GM18951 (cell line): ENCODE measurements around the gene CFL1.
A peak's percentile ranks its signal among the peaks of the same experiment; 100 is the strongest.
"Not testable (repeated sequence)": the region's sequence is repeated elsewhere in the genome, so short reads cannot be mapped to it uniquely, and the experiment has no call there.

Experiments used
- POLR2A ChIP-seq: IDR thresholded peaks from 4 replicates; pipeline ENCODE4 v1.6.1; 2011; ENCODE audit warnings: mild to moderate bottlenecking; ENCODE audit not compliant: insufficient read length, insufficient read depth; ENCODE audit errors: extremely low read depth
- in situ Hi-C: fragments of 300-500 bp; cut with MboI; formaldehyde crosslinking; loops from one replicate; pipeline ENCODE4 v1.12.0; 2022; ENCODE audit warnings: low sequenced_read_pairs, mixed read lengths, inconsistent platforms; ENCODE audit not compliant: unreplicated experiment

CFL1 gene

DNA sequence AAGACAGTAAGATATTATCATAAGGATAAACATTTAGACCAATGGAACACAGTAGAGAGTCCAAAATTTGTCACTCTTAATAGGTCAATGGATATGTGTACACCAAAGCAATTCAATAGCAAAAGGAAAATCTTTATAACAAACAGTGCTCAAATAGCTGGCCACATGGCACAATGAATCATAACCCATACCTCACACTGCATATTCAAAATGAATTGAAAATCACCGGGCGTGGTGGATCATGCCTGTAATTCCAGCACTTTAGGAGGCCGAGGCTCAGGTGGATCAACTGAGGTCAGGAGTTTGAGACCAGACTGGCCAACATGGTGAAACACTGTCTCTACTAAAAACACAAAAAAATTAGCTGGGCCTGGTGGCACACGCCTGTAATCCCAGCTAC, 15.8 kb downstream of the CFL1 start:
- in situ Hi-C loops, result no loop called here
- no peak for TF ChIP-seq POLR2A

DNA sequence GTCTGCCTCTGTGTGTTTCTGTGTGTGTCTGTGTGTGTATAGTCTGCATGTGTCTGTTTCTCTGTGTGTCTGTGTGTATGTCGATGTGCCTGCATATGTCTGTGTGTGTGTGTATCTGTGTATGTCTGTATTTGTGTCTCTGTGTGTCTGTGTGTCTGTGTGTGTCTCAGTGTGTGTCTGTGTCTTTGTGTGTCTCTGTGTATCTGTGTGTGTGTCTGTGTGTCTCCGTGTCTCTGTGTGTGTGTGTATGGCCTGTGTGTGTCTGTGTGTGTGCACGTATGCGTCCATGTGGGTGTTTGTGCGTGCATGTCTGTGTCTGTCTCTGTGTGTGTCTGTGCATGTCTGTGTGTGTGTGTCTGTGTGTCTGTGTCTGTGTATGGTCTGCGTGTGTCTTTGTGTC, 23.8 kb downstream of the CFL1 start:
- in situ Hi-C loops, result no loop called here
- TF ChIP-seq POLR2A, result no peak

DNA sequence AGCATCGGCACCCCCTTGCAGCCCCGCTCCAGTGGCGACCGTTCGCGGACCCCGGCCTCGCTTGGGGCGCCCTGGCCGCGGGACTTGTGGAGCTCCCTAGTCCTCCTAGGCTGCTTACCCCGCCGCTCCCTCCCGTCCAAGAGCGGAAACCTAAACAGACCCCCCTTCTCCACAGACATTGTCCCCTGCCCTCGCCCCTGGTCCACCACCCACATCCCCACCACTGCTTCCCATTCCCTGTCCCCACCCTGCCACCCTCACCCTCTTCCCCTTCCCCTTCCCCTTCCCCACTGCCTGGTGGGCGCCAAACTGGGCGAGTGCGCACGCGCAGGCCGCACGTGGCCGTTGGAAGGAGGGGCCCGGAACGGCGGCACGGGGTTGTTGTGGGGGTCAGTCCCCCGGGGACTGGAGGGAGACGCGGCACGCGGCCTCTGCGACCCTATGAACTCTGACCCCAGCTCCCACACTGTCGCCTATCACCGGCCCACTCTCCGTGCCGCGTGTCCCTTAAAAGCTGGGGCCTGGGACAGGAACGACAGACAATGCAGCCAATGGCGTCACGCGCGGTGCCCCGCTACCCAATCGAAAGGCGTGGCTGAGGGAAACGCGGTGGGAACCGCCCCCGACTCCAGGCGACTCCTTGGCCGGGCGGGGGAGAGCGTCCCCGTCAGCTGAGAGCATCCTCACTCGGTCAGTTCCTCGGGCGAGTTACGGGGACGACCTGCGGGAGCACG, 24.5 kb downstream of the CFL1 start, which contains the start of gene SNX32:
Gene SNX32, plus strand, starts transcription at position 667 of the 734 bp plus-strand sequence. CDS start 103 bp downstream, outside the sequence.
- peak; percentile 36 for TF ChIP-seq POLR2A

DNA sequence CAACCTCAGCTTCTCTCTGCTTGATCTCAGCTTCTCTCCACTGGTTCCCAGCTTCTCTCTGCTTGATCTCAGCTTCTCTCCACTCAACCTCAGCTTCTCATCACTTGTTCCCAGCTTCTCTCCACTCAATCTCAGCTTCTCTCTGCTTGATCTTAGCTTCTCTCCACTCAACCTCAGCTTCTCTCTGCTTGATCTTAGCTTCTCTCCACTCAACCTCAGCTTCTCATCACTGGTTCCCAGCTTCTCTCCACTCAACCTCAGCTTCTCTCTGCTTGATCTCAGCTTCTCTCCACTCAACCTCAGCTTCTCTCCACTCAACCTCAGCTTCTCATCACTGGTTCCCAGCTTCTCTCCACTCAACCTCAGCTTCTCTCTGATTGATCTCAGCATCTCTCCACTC, 25.7 kb downstream of the CFL1 start:
- in situ Hi-C loops, result not testable (repeated sequence)

More for the DNA sequence above, 24.5 kb downstream of the CFL1 start, which contains the start of gene SNX32:
- in situ Hi-C loops, result no loop called here

DNA sequence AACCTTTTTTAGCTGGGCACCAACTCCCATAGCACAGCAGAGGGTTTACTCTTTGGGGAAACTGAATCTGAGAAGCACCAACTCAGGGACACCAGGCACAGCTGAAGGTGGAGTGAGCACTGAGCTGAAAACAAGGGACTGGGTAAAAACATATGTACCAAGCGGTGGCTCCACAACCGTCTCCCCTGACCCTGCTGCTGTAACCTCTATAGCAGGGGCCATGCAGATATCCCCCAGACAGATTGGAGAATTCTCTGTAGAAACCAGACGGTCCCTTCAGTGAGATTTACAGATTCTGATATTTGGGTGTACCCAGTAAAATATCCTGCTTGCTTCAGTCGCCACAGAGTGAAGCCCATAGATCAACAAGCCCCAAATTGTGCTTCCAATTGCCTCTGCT, 28.5 kb downstream of the CFL1 start:
- in situ Hi-C loops, result loop anchor here (10.0 kb wide), 1 partner anchor 105 kb away; the partner anchor contains the start of gene RNASEH2C
- no peak for TF ChIP-seq POLR2A

DNA sequence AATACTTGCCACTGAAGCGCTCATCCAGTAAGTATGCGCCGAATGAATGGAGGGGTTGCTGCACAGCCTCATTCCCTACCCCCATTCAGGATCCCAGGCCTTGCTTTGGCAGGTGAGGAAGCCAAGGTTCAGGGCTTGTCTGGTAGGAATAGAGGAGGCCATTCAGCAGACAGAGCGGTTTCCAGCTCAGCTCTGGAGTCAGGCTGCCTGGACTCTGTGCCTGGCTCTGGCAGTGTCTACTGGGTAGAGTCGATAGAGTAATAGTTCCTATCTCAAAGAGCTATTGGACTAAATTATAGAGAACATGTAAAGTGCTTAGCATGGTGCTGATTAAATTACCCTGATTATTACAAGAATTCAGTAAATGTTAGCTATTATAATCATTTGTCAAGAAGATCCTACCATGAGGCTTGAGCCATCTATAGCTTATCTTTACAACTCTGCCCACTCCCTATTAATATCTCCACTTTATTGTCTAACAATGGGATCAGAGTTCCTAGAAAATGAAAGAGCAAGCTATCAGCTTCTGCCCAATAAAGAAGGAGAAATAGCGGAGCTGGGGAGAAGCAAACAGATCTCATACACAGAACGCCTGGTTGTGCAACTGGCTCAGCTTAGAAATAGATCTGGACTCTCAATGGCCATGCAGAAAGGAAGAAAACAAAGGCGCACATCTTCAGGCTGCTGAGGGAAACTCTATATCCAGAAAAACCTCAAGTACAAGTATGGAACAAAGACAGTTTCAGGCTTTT, 30.8 kb downstream of the CFL1 start:
- TF ChIP-seq POLR2A, result no peak
- in situ Hi-C loops, result loop anchor here (10.0 kb wide), 1 partner anchor 102 kb away; the partner anchor contains the start of gene RNASEH2C

DNA sequence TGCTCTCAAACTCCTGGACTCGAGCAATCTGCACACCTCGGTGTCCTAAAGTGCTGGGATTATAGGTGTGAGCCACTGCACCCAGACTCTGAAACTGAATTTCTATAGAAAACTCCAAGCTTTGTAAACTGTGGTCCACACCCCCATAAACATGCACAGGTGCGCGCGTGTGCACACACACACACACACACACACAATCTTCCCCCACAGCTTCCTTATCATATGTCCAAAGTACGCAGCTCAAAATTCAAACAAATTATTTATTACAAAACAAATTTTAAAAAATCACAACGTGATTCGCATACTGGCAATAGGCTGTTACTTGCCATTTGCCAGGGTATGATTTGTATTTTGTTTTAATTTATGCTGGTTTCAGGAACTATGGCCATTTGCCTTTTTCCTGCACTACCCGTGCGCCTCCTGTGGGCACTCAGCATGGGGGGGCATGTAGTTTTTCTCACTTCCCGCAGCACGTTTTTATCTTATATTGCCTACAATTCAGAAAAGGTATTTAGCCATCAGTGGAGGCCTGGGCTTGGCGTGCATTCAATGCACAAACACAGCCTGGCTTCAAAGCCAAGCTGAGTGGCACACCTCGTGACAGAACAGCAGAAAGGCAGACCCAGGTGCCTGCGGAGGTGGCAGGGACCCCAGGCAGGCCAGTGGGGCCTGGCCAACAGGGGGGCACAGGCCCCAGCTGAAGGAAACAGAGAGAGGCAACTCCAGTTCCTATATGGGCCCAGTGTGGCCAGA, 35.0 kb downstream of the CFL1 start:
- no peak for TF ChIP-seq POLR2A
- in situ Hi-C loops, result loop anchor here (10.0 kb wide), 1 partner anchor 98 kb away; the partner anchor contains the start of gene RNASEH2C

DNA sequence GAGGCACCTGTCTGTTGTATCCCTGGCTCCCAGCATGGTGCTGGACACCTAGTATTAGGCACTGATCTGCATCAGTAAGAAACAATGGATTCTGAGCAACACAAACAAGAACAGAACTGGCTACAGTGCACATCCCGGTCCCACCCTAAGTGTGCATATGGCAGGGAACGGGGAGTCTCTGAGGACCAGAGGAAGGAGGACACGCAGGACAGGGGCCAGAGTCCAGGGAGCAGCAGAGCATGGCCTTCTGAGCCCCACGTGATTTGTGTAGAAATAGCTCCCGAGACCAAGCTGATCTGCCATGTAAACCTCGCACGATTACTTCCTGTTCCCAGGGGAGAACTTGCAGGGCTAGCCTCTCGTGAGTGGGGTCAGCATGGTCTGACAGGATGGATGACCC, 36.9 kb downstream of the CFL1 start:
- no peak for TF ChIP-seq POLR2A
- in situ Hi-C loops, result loop anchor here (10.0 kb wide), 1 partner anchor 96 kb away; the partner anchor contains the start of gene RNASEH2C

DNA sequence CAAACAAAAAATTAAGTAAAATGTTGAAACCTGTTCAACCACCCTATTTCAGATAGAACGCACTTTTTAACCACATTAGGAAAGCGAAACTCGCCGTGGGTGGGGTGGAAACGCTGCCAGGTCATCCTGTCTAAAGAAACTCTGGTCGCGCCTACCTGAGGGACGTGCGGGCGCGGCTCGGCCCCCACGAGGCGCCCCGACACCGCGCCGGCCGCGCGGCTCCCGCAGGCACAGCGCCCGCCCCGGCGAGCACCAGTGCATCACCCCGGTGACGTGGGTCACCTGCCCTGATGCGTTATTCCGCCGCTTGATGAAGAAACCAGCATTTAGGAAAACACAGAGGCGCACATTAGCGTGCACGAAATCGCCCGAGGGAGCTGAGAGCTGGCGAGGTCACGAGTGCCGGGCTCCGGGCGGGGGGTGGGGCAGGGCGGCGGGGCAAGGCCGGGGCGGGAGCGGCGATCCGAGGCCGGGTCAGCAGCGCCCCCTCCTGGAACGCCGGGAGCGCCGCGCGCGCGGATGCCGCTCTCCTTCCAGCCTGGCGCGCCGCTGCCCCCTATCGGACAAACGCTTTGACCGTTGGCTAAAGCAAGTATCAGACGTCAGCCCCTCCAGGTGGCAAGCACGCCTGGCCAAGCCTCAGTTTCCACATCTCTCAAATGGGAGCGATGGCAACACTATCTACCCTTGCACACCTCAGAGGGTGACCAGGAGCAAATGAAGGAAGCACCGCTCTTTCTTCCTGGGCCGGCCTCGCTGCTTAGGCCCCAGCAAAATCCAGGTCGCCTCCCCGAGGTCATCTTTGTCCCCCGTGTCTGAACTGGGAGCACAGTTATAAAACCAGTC, 39.9 kb downstream of the CFL1 start:
- peak; percentile 10 for TF ChIP-seq POLR2A
- in situ Hi-C loops, result no loop called here

DNA sequence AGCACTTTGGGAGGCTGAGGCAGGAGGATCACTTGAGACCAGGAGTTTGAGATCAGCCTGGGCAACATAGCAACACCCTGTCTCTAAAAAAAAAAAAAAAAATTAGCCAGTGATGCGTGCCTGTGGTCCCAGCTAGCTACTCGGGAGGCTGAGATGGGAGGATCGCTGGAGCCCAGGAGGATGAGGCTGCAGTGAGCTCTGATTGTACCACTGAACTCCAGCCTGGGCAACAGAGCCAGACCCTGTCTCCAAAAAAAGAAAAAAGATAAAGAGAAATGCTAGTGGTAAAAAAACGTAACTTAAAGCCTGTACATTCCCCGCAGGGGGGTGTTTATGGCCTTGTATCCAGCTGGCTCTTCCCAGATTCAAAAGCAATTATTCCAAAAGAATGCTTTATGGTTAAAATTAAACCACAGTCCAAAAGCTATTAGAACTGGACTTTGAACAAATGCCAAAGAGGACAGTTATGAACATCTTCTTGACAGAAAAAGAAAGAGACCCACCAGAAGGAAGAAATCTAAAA, 40.6 kb downstream of the CFL1 start:
- TF ChIP-seq POLR2A, result no peak
- in situ Hi-C loops, result no loop called here

DNA sequence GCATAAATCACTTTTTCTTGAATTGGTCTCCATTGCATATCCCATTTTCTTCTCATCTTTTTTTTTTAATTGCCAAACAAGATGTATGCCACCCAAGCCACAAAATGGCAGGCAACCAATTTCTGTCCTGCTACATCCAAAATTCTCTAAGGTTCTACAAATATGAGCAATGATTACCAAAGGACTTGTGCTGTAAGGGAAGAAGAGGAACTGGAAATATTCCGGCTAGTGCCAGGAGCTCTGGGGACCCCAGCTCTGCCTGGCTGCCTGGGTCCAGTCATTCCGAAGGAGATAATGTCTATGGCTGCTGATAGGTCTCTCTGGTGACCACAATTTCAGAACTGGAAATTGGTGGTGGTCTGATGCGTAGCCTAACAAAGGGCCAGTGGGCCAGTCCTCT, 41.3 kb downstream of the CFL1 start:
- in situ Hi-C loops, result no loop called here
- TF ChIP-seq POLR2A, result no peak

DNA sequence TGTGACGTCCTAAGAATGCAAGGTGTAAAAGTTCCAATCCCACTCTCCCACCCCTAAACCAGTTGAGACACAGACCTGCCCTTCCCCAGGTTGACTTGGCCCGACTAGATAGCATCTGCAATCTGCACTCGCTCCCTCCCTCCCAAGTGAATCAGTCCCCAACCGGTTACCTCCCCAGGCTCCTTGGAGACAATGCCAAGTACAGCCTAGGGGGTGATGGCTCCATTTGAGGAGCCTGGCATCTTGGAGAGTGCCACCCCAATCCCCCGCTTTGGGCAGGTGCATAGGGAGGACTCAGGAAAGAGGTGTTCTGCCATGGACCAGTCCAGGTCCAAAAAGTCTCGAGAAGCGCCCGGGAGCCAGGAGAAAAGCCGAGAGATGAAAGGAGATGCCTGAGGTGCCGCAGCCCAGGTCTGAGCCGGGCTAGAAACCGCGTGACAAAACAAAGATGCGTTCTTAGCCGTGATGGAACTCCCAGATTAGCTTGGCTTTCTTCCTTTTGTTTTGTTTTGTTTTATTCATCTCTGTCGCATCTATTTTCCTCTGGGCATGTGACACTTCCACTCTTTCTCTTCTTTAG, 42.9 kb downstream of the CFL1 start:
- in situ Hi-C loops, result no loop called here

More for the DNA sequence above, 42.9 kb downstream of the CFL1 start:
- TF ChIP-seq POLR2A, result no peak
